Measurements from ENCODE around the gene KRT71.

GRCh38 chr12:52533686-52534470 lies 19.1 kb downstream of the KRT71 start:
- no peak for TF ChIP-seq CTCF (IDR thresholded peaks at IDR 0.05; ENCODE audit: low read depth, low read length)
- no peak for TF ChIP-seq MAX (IDR thresholded peaks at IDR 0.05; ENCODE audit: low read depth, low read length)
